DMS 273 (cell line): ENCODE results near the gene PFKP.
"Not testable (repeated sequence)": the region's sequence is repeated elsewhere in the genome, so short reads cannot be mapped to it uniquely, and the experiment has no call there.

Experiments
- DNase-seq: peaks from one replicate; lab custom pipeline; 2025; ENCODE audit not compliant: unreplicated experiment; lab: John Stamatoyannopoulos, UW

PFKP gene

DNA sequence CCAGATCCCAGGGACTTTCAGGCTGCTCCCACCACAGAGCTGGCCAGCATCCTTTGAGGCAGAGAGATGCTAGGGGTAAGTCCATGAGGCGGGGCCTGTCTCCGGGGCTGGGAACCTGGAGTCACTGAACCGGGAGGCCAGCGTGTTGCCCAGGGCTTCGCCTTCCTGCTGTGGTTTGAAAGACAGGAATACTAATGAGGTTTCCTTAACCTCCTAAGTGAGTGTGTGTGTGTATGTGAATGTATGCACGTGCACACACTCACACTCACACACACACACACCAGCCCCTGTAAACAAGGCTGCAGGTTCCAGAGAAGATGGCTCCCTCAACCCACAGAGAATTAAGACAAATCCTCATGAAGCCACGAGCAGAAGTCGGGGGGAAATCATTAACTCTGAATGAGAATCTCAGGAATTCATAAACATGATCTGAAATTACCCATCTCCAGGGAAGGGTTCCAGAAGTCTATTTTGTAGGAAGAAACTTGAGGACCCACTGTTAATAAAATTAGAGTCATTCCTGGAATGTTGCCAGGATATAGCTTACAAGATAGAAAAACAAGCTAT lies 20.3 kb upstream of the PFKP start:
- DNase-seq: no peak

DNA sequence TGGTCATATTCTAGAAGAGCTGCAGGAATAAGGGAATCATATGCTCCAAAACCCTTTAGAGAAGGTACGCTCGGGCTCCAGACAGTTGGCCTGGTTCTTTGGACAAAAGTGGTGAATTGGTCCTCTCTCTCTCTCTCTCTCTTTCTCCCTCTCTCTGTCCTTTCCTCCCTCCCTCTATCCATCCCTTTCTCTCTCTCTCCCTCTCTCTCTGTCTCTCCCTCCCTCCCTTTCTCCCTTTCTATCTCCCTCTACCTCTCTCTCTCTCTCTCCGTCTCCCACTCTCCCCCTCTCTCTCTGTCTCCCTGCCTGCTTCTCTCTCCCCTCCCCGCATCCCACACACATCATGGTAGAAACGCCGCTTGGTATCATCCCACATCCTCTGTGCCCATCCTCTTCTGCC lies 19.8 kb upstream of the PFKP start:
- DNase-seq: no peak

DNA sequence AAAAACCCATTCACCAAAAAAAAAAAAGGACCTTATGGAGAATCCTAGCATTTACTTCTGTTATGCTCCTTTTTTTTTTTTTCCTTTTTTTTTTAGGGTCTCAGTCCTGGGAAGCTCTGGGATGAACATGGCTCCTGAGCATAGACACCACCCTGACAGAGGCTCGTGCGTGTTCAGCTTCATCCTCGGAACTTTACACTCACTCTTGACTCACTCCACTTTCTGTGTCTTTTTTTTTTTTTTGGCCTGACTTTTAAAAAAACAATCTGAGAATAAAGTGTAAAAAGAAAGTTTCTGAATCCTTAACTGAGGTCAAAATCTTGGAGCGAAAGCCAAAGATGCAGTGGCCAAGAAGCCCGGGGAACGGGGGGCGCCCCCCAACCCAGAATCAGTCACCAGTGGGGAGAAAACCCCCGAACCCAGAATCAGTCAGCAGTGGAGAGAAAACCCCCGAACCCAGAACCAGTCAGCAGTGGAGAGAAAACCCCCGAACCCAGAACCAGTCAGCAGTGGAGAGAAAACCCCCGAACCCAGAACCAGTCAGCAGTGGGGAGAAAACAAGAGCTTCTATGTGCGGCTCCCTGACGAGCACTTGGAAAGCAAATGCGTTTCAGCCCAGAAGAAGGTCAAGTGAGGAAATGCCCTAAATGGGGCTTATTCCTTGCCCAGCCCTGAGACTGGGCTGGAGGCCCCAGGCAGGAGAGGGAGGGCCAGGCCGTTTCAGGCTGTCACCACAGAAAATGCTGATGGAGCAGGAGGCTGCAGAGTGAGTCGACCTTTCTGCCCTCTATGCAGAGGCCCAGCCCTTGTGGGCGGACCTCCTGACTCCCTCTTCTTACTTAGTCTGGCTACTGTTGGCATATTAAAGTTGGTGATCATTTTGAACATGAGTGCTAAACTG lies 19.0 kb upstream of the PFKP start:
- no peak for DNase-seq

DNA sequence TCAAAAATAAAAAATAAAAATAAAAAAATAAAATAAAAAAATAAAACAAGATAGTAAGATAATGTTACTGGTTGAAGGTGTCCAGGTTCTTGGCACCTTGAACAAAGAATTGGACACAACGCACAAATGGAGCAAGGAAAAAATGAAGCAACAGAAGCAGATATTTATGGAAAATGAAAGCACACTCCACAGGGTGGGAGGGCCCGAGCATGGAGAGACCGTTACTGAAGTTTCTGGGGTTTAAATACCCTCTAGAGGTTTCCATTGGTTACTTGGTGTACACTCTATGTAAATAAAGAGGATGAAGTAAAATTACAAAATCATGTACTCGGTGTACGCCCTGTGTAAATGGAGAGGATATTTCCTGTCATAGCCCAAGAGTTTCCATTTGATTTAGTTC lies 15.7 kb upstream of the PFKP start:
- DNase-seq: no peak

DNA sequence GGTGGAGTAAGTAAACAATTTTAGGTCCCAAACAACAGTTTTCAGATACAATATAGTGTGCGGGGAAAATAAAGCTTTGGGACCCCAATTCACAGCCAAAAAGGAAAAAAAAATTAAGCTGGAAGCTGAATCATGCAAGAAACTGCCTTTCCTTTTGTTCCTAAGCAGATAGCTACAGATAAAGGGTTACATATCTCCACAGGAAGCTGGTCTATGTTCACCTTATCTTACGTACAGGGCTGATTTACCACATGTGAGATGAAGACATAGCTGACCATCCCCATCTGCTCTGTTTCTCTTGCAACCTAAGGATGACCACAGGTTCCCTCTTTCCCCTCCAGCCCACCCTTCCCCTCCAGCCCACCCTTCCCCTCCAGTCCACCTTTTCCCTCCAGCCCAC lies 14.2 kb upstream of the PFKP start:
- no peak for DNase-seq

DNA sequence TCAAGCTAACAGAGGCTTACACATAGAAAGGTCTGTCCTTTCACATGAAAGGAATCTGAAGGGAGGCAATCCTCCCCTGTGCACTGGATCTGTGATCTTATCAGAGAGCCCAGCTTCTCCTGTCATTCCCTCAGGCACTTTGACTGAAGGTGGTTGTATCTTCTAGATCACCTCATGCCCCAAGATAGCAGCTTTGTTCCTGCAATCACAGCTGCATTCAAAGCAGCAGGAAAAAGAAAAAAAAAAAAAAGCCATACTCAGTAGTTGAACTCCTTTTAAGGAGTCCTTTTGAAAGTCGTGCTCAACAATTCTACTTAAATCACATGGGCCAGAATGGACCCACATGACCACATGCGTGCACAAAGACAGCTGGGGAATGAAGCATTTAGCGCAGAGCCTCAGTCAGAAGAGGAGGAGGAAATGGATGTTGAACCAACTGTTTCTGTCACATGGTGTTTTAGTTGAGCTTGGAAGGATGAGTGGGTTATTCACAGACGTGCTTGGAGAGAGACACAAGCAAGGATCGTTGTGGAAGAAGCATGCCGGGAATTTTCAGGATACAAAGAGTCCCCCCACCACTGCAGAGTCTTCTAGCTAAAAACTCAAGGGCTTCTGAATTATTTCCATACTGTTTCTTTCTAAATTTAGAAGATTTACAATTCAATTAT lies 13.0 kb upstream of the PFKP start:
- DNase-seq: no peak

DNA sequence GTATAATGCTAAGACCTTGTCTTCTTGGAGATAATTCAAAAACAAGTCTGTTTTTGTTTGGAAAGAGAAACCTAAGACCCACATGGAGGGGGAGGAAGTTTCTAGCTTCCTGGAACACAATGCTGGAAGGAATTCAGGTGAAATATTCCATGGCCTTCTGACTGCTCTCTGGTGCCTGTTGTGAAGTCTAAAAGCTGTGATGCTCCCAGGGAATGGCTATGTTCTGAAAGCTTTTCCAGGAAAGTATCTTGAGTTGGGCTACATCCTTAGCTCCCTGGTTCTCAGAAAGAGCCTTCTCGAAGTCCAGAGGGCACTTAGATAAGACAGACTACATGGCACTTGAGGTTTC lies 12.5 kb upstream of the PFKP start:
- no peak for DNase-seq

DNA sequence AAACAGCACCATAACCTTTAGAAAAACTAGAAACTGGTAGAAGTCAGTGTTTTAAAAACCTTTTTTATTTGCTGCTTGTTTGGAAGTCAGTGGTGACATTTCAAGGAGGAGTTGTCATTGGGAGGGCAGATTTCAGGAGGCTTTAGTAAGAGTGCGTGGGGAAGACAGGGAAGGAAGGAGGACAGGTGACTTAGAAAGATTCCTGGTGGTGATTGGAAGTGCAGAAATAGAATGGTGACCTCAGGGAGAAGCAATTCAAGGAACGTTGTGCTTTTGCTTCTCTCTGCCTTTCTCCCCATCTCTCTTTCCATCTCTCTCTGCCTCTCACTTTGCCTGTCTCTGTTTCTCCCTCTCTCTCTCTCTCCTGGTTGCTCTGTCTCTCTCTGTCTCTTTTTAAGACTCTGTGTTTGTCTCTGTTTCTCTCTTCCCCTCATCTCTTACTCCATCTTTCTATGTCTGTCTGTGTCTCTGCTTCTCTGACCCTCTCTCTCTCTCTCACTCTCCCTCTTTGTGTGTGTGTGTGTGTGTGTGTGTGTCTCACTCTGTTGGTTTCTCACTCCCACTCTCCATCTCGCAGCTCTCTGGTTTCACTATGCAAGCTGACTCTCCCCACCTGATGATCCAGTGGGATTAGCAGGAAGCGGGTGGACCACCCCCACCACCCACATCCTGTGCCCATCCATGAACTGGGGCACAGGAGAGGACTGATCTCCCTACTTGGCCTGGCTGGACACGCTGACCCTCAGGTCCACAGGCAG lies 10.9 kb upstream of the PFKP start:
- no peak for DNase-seq

DNA sequence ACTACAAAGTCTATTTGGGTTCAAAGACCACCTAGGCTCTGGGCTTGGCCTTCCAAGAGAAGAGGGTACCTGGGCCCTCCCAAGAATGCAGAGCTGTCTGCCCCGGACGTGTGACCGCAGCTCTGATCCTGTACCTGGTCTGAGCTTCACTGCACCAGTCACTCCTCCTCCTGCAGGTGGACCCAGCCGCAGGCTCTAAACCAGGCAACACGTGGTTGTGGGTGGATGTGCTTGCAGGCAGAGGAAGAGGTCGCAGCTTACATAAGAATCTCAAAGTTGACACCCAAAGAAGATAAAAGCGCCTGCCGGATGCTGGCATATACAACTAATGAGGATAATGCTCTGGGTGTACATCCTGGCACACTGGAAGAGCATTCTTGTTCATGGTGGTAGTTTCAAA lies 9.4 kb upstream of the PFKP start:
- DNase-seq: no peak

DNA sequence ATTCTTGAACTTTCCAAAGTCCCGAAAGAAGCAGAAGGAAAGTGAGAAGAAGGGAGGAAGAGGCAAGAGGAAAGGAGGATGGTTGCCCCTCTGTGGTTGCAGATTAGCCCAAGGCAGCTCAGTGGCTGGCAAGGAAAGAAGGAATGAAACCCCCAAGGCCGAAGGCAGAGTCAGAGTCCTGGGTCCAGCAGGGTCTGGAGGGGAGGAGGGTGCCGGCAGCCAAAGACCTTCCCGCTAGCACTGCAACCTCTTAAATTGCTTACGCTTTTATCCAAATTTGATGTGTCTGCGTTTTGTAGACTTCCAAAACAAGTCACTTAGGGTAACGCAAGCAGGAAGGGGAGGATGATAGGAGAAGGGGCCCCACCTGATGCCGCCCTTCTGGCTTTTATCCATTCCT lies 7.4 kb upstream of the PFKP start:
- no peak for DNase-seq

DNA sequence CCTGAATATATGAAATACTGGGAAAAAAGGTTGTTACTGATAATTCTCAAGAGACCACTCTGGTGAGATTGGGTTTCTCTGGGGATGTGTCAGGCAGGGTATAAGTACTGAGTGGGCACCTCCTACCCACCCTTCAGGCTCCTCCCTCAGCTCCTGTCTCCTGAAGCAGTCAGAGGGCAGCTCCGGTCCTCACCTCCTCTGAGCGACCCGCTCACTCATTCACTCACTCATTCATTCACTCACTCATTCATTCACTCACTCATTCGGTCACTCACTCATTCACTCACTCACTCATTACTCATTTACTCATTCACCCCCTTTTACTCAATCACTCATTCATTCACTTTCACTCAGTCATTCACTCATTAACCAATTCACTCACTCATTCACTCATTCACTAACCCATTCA lies 6.9 kb upstream of the PFKP start:
- DNase-seq: no peak

DNA sequence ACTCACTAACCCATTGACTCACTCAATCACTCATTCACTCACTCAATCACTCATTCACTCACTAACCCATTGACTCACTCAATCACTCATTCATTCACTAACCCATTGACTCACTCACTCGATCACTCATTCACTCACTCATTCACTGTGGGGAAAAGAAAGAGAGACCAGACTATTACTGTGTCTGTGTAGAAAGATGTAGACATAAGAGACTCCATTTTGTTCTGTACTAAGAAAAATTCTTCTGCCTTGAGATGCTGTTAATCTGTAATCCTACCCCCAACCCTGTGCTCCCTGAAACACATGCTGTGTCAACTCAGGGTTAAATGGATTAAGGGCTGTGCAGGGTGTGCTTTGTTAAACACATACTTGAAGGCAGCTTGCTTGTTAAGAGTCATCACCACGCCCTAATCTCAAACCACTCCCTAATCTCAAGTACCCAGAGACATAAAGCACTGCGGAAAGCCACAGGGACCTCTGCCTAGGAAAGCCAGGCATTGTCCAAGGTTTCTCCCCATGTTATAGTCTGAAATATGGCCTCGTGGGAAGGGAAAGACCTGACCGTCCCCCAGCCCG lies 5.9 kb upstream of the PFKP start:
- not testable (repeated sequence) for DNase-seq

DNA sequence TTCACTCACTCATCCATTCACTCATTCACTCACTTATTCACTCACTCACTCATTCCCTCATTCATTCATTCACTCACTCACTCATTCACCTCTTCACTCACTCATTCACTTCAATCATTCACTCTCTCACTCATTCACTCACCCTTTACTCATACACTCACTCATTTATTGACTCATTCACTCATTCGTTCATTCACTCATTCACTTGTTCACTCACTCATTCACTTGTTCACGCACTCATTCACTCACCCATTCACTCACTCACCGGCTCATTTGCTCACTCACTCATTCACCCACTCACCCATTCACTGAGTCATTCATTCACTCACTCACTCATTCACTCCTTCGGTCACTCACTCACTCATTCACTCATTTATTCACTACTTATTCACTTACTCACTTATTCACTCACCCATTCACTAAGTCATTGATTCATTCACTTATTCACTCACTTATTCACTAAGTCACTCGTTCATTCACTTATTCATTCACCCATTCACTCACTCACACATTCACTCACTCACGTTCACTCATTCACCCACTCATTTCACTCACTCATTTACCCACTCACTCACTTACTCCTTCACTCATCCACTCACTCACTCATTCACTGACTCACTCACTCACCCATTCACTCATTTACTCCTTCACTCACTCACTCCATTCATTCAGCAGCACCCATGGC lies 4.7 kb upstream of the PFKP start:
- no peak for DNase-seq

DNA sequence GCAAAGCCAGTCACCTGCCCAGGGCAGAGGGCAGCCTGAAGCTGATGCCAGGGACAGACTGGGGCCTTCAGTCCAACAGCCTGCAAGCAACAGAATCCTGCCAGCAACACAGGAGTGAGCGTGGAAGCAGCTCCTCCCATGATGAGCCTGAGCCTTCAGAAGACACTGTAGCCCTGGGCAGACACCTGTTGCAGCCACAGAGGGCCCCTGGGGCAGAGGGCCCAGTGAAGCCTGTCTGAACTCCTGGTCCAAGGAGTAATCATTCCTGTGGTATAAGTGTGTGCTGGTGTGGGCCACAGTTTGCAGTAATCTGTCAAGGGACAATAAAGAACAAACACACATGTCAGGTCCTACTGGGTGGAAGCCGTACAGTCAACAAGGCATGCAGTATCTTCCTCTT lies 2.9 kb upstream of the PFKP start:
- DNase-seq: no peak

DNA sequence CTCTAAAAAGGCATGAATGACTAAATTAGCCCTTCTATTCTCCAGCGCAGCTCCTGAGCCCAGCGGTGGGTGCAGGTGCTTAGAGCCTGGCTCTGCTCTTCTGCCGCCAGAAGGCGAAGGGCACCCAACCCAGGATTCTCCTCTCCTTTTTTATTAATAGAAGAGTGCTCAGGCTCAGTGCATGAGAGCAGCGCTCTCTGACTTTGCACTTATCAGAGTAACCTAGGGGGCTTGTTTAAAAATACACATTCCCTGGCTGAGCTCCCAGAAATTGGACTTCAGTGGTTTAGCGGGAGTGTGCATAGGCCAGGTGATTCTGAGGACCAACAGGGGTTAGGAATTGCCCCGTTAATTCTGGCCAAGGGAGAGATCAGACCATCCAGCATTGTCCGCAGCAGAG lies 1.7 kb upstream of the PFKP start:
- DNase-seq: no peak

DNA sequence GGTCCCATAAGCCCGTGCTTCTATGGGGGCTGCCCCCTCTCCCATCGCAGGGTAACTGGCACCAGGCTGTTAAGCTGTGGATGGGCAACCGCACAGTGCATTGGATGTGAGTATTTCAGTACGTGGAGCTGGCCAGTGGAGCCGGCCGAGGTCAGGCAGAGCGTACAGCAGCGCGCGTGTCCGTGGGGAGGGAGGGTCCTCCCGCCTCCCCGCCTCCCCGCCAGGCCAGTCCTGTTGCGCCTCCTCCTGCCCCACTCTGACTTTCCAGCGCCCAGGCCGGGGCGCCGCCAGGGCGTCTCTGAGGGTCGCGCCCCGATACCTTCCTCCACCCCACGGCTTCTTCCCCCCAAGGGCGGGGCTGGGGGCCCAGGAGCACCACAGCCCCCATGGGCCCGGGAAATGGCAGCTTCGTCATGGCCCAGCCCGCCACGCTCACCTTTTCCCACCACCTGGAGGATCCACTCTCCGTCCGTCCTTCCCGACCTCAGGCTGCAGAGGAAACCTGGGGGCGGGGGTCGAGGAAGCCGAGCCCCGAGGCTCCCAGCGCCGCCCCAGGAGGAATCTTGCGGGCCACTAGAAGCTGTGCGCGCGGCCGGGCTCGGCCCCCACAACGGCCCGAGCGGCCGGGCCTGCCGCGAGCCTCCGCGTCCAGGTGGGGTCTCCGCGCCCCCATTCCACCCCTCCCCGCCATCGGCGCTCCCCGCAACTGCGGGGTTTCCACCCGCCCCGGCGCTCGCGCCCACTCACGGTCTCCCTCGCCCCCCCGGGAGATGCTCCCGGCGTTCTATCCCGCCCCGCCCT lies 831 bp upstream of the PFKP start:
- DNase-seq: no peak

DNA sequence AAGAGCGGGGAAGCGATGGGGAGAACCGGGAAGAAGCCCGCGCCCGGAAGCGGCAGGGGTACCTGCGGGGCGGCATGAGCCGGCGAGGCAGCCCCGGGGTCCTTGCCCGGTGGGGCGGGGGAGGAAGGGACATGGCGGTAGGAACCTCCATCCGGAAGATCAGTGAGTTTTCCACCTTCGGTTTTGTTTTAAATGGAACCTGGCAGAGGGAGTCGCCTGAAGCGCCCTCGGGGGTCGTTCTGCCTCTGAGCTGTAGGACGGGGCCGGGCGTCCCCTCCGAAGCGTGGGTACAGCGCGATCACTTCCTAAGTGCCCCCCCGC lies 471 bp downstream of the PFKP start:
- DNase-seq: no peak

DNA sequence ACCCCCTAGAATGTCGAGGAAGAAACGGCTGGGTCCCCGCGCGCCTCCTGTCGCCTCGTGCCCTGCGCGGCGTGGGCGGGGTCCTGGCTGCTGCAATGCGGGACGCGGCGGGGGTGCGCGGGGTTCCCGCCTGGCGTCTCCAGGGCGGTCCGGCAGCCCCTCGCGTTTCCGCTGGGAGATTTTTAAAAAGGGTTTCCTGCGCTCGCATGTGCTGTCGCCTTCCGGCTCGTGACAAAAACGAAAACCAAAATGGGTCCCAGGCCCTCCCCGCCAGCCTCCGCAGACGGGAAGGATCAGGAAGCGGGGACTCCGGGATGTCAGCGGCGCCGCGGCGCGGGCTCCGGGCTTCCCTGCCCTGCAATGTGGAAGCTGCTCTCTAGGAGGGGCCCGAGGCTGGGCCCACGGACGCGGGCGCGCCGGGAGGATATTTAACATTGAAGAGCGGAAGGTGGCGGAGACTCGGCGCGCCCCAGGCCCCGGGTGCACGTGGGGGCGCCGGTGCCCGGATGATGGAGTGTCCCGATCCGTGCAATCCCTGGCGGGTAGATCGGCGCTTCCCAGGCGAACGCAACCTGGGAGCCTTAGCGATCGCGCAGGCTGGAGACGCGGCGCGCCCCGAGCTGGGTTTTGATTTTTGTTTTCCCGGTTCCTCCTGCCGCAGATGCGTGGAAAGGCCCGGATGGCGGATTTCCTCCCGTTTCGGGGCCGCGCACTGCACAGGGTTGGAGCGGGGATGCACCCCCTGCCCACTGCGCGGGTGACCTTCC lies 1.0 kb downstream of the PFKP start:
- DNase-seq: peak; percentile 68

DNA sequence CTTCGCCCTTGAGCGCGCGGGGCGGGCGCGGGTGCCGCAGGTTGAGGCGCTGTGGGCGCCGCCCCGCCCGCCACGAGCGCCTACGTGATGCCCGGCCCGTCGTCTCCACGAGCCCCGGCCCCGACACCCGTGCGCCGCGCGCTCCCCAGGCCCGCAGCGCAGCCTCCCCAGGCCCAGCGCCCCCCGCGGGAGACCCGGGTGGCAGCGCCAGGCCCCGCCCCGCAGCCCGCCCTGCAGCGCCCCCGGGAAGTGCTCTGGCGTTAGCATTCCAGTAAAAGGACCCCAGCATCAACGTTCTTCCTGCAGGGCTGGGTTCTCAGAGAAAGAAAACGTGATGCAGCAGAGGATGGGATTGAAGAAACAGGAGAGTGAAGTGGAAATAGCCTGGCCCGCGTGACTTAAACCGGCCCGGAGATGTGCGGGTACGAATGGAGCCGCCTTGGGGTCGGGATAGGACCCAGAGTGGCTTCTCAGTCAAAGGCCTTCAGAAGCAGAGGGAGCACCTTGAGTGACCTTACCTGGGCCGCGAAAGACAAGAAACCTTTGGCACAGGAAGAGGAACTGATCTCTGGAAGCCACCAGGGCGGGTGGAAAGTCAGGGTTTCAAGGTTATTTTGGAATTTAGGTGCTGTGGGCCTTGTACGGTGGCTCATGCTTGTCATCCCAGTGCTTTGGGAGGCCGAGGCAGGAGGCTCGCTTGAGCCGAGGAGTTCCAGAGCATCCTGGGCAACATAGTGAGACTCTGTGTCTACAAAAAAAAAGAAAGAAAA lies 1.8 kb downstream of the PFKP start:
- DNase-seq: peak; percentile 60
